NCI-H1694 (cell line): Measurements from ENCODE around the gene MBD3L1.

Source experiments
- DNase-seq: peaks from one replicate; lab custom pipeline; 2025; lab: John Stamatoyannopoulos, UW

MBD3L1 gene

GRCh38 chr19:8880868-8881488 is 48.8 kb downstream of the MBD3L1 start:
- DNase-seq: no peak

- no peak for DNase-seq
Observed at GRCh38 chr19:8881512-8881911, 49.3 kb downstream of the MBD3L1 start.

- no peak for DNase-seq
Observed at GRCh38 chr19:8884416-8884815, 52.2 kb downstream of the MBD3L1 start.

GRCh38 chr19:8887364-8887763 is 55.2 kb downstream of the MBD3L1 start:
- DNase-seq: no peak

GRCh38 chr19:8890260-8890659 is 58.1 kb downstream of the MBD3L1 start:
- DNase-seq: no peak
